BLaER1 (cell line): ENCODE data around the gene HPSE2.

Experiments used
- H3K27ac ChIP-seq: shearing (Covaris generic); formaldehyde crosslinking; 2 replicates; pipeline ENCODE4 v1.8.1; 2022
- H3K27me3 ChIP-seq: shearing (Covaris generic); formaldehyde crosslinking; 2 replicates; pipeline ENCODE4 v1.8.1; 2022
- H3K36me3 ChIP-seq: shearing (Covaris generic); formaldehyde crosslinking; 2 replicates; pipeline ENCODE4 v1.8.1; 2022
- H3K4me1 ChIP-seq: shearing (Covaris generic); formaldehyde crosslinking; 2 replicates; pipeline ENCODE4 v1.8.1; 2022
- H3K4me2 ChIP-seq: shearing (Covaris generic); formaldehyde crosslinking; 2 replicates; pipeline ENCODE4 v1.8.1; 2022
- H3K4me3 ChIP-seq: shearing (Covaris generic); formaldehyde crosslinking; 2 replicates; pipeline ENCODE4 v1.8.1; 2022
- H3K9ac ChIP-seq: shearing (Covaris generic); formaldehyde crosslinking; 2 replicates; pipeline ENCODE4 v1.8.1; 2022
- H3K9me3 ChIP-seq: shearing (Covaris generic); formaldehyde crosslinking; 2 replicates; pipeline ENCODE4 v1.8.1; 2022
- H4K20me1 ChIP-seq: shearing (Covaris generic); formaldehyde crosslinking; 2 replicates; pipeline ENCODE4 v1.8.1; 2022
- Cebpa-rat ChIP-seq: shearing (Covaris generic); IDR thresholded peaks from 2 replicates; pipeline ENCODE4 v1.8.1; 2022

The HPSE2 gene

GRCh38 chr10:98589007-98589406 is 646.6 kb downstream of the HPSE2 start:
- no peaks in the 10 kb centered on the region for H4K20me1 ChIP-seq
- no peak overlapping the region for H3K4me3 ChIP-seq
- H3K27ac ChIP-seq, result no peak overlapping the region
- no peak overlapping the region for H3K9ac ChIP-seq
- TF ChIP-seq Cebpa-rat, result no peak
- no peaks in the 10 kb centered on the region for H3K4me1 ChIP-seq
- H3K4me2 ChIP-seq, result no peak overlapping the region
- no peaks in the 10 kb centered on the region for H3K36me3 ChIP-seq
- no peaks in the 10 kb centered on the region for H3K27me3 ChIP-seq
- H3K9me3 ChIP-seq, result no peaks in the 10 kb centered on the region

- no peak for TF ChIP-seq Cebpa-rat
- no peaks in the 10 kb centered on the region for H3K4me1 ChIP-seq
- no peak overlapping the region for H3K9ac ChIP-seq
- no peaks in the 10 kb centered on the region for H3K27me3 ChIP-seq
- H3K9me3 ChIP-seq, result no peaks in the 10 kb centered on the region
- H4K20me1 ChIP-seq, result no peaks in the 10 kb centered on the region
- no peak overlapping the region for H3K4me3 ChIP-seq
- H3K4me2 ChIP-seq, result no peak overlapping the region
- H3K27ac ChIP-seq, result no peak overlapping the region
- no peaks in the 10 kb centered on the region for H3K36me3 ChIP-seq
Measured at GRCh38 chr10:98587156-98587837, 648.4 kb downstream of the HPSE2 start.

DNA sequence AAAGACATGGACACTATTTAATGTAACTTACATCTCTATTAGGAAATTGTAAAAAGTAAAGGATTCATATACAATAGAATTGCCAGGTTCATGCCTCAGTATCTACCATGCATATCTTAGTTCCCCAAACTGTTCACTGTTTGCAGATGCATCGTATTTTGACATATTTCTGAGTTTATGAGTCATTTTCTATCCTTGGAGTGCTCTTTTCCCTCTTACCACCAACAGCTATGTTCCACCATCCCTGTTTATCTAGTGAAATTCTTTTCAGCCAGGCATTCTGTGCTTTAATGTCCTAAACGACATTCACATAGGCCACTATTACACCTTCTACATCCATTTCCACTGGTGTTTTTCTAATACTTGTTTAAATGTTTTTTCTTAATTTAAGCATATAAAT is 649.6 kb downstream of the HPSE2 start:
- H3K4me3 ChIP-seq, result no peak overlapping the region
- no peaks in the 10 kb centered on the region for H3K27me3 ChIP-seq
- no peak overlapping the region for H3K4me2 ChIP-seq
- no peaks in the 10 kb centered on the region for H4K20me1 ChIP-seq
- no peak overlapping the region for H3K9ac ChIP-seq
- no peak overlapping the region for H3K27ac ChIP-seq
- no peaks in the 10 kb centered on the region for H3K4me1 ChIP-seq
- TF ChIP-seq Cebpa-rat, result no peak
- H3K9me3 ChIP-seq, result no peaks in the 10 kb centered on the region
- H3K36me3 ChIP-seq, result no peaks in the 10 kb centered on the region

DNA sequence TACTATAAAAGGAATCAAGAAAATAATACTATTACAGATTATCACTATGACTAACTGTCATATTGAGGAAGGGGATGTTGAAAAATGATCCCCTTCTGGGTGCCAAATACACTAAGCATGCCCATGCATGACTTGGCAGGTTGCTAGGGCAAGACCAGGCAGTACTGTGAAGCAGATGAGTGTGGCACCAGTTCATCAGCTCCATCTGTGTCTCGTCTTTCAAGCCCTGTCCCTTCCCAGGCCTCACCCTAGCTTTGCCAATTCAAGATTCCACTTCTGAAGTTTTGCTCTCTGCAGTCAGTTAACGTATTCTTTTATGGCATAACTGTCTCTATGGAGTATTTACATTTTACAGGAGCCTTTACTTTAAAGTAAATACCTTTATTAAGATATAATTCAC is 653.3 kb downstream of the HPSE2 start:
- Histone ChIP-seq H3K4me2 (no peak overlapping the region), H3K27me3 (no peaks in the 10 kb centered on the region), H4K20me1 (no peaks in the 10 kb centered on the region)

GRCh38 chr10:98577578-98577977 is 658.1 kb downstream of the HPSE2 start:
- H4K20me1 ChIP-seq, result no peaks in the 10 kb centered on the region
- no peak overlapping the region for H3K4me2 ChIP-seq
- no peaks in the 10 kb centered on the region for H3K36me3 ChIP-seq
- no peak for TF ChIP-seq Cebpa-rat
- no peak overlapping the region for H3K27ac ChIP-seq
- no peak overlapping the region for H3K9ac ChIP-seq
- H3K27me3 ChIP-seq, result no peaks in the 10 kb centered on the region
- H3K4me1 ChIP-seq, result no peaks in the 10 kb centered on the region
- H3K4me3 ChIP-seq, result no peak overlapping the region
- no peaks in the 10 kb centered on the region for H3K9me3 ChIP-seq

More for the DNA sequence above, 653.3 kb downstream of the HPSE2 start:
- Histone ChIP-seq H3K27ac (no peak overlapping the region), H3K9me3 (no peaks in the 10 kb centered on the region), H3K4me1 (no peaks in the 10 kb centered on the region), H3K9ac (no peak overlapping the region), H3K4me3 (no peak overlapping the region), H3K36me3 (no peaks in the 10 kb centered on the region)
- no peak for TF ChIP-seq Cebpa-rat

DNA sequence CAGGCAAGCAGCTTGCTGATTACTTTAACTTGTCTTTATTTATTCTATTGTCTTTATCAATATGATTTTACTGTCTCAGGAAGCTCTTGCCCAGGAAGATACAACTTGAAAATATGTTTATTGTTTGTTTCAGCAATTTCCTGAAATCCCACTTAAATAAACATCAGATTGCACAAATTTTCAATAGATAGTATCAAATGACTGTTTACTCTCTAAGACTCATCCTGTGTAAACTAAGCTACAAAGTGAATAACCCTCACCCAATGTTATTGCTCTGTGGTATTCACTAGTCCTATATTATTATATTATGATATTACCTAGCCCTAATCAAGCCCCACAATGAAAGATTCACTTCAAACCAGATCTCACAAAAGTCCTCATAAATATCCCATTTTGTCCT is 658.5 kb downstream of the HPSE2 start:
- Histone ChIP-seq H3K27me3 (no peaks in the 10 kb centered on the region), H3K4me2 (no peak overlapping the region), H3K36me3 (no peaks in the 10 kb centered on the region), H4K20me1 (no peaks in the 10 kb centered on the region), H3K4me1 (no peaks in the 10 kb centered on the region), H3K4me3 (no peak overlapping the region), H3K9me3 (no peaks in the 10 kb centered on the region), H3K9ac (no peak overlapping the region), H3K27ac (no peak overlapping the region)
- TF ChIP-seq Cebpa-rat, result no peak

DNA sequence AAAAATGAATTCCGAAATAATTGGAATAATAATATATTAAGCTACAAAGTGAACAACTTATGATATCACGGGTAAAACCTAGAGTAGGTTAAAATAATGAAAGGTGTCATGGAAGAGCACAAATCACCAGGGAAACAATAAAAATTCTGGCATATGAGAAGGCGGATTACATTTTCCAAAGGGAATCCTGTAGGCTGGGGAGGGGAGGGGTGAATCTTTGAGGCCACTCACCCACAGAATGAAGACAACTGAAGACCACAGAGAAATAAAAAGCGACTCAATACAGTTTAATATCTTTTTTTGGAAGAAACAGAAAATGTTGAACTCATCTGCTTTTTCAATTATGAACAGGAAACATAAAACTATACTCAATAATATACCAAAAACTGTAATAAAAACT is 659.6 kb downstream of the HPSE2 start:
- no peaks in the 10 kb centered on the region for H4K20me1 ChIP-seq
- TF ChIP-seq Cebpa-rat, result no peak
- no peak overlapping the region for H3K27ac ChIP-seq
- H3K9ac ChIP-seq, result no peak overlapping the region
- no peak overlapping the region for H3K4me2 ChIP-seq
- no peaks in the 10 kb centered on the region for H3K27me3 ChIP-seq
- no peak overlapping the region for H3K4me3 ChIP-seq
- no peaks in the 10 kb centered on the region for H3K4me1 ChIP-seq
- no peaks in the 10 kb centered on the region for H3K36me3 ChIP-seq
- H3K9me3 ChIP-seq, result no peaks in the 10 kb centered on the region

- Histone ChIP-seq H3K27me3 (no peaks in the 10 kb centered on the region), H3K9me3 (no peaks in the 10 kb centered on the region), H3K9ac (no peak overlapping the region), H3K4me1 (no peaks in the 10 kb centered on the region), H3K4me2 (no peak overlapping the region), H4K20me1 (no peaks in the 10 kb centered on the region), H3K36me3 (no peaks in the 10 kb centered on the region), H3K27ac (no peak overlapping the region), H3K4me3 (no peak overlapping the region)
- no peak for TF ChIP-seq Cebpa-rat
Measured at GRCh38 chr10:98572594-98572993, 663.1 kb downstream of the HPSE2 start.

DNA sequence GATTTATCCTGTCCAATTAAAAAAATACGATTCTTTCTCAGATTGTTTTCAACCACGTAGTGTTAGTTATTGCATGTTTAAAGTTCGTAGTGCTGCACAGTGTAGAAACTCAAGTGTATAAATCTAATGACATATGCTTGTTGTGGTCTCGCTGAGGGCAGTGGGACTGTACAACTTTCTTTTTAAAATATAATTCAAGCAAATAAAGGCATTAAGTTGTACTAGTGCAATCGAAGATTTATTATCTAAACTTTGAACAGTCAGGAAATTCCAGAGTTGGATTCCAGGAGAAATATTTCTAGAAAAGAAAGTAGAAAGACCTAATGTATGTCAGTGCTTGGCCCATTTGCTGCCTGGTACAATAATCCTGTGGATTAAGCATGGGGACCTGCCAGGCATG is 664.8 kb downstream of the HPSE2 start:
- H3K9me3 ChIP-seq, result no peaks in the 10 kb centered on the region
- H4K20me1 ChIP-seq, result no peaks in the 10 kb centered on the region
- no peak overlapping the region for H3K4me2 ChIP-seq
- no peak overlapping the region for H3K4me3 ChIP-seq
- no peak overlapping the region for H3K9ac ChIP-seq
- no peaks in the 10 kb centered on the region for H3K4me1 ChIP-seq
- H3K27me3 ChIP-seq, result no peaks in the 10 kb centered on the region
- no peak for TF ChIP-seq Cebpa-rat
- H3K27ac ChIP-seq, result no peak overlapping the region
- no peaks in the 10 kb centered on the region for H3K36me3 ChIP-seq

DNA sequence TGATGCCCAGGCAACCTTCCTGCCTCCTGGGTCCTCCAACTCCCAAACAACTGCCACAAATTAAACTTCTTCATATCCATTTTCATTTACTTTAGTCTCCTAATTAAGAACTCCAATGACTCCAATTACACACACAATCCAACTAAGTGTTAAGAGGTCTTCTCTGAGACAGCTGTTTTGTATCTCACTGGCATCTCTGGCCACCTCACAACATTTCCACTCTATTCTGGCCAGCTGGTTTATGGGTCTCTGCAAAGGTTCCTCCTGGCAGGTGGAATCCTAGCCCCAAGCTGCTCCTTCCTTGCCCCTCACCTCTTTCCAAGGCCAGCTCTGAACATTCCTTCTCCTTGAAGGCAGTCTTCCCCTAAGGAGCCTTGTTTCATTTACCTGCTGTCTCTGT is 665.8 kb downstream of the HPSE2 start:
- no peak overlapping the region for H3K4me3 ChIP-seq
- H3K9me3 ChIP-seq, result no peaks in the 10 kb centered on the region
- no peak overlapping the region for H3K27ac ChIP-seq

GRCh38 chr10:98568551-98568950 is 667.1 kb downstream of the HPSE2 start:
- H3K27ac ChIP-seq, result no peak overlapping the region
- H3K4me3 ChIP-seq, result no peak overlapping the region
- no peak overlapping the region for H3K4me2 ChIP-seq
- TF ChIP-seq Cebpa-rat, result no peak
- H3K9ac ChIP-seq, result no peak overlapping the region
- no peaks in the 10 kb centered on the region for H3K4me1 ChIP-seq
- no peaks in the 10 kb centered on the region for H3K36me3 ChIP-seq
- no peaks in the 10 kb centered on the region for H4K20me1 ChIP-seq
- H3K27me3 ChIP-seq, result no peaks in the 10 kb centered on the region
- H3K9me3 ChIP-seq, result no peaks in the 10 kb centered on the region

More for the DNA sequence above, 665.8 kb downstream of the HPSE2 start:
- H3K36me3 ChIP-seq, result no peaks in the 10 kb centered on the region
- no peak overlapping the region for H3K4me2 ChIP-seq
- H3K9ac ChIP-seq, result no peak overlapping the region
- H3K27me3 ChIP-seq, result no peaks in the 10 kb centered on the region
- no peak for TF ChIP-seq Cebpa-rat
- H4K20me1 ChIP-seq, result no peaks in the 10 kb centered on the region
- H3K4me1 ChIP-seq, result no peaks in the 10 kb centered on the region
